Endothelial cell of umbilical vein (primary cell): ENCODE results near the gene ADARB2.

Experiments used
- EZH2 ChIP-seq: IDR thresholded peaks from 2 replicates; pipeline ENCODE4 v1.6.1; 2012; ENCODE audit warnings: borderline replicate concordance, low read depth, mild to moderate bottlenecking, moderate library complexity, low read length, inconsistent platforms; ENCODE audit not compliant: severe bottlenecking
- GATA2 ChIP-seq: IDR thresholded peaks from 2 replicates; pipeline ENCODE4 v1.7.0; 2011; ENCODE audit warnings: low read depth, mild to moderate bottlenecking, moderate library complexity, mixed read lengths, low read length; ENCODE audit not compliant: insufficient read length, insufficient read depth
- MAX ChIP-seq: IDR thresholded peaks from 2 replicates; pipeline ENCODE4 v1.6.1; 2011; ENCODE audit not compliant: insufficient read depth, insufficient read length
- POLR2A ChIP-seq: IDR thresholded peaks from 2 replicates; pipeline ENCODE4 v1.6.1; 2012; ENCODE audit warnings: low read depth, mild to moderate bottlenecking, control low read depth, low read length
- POLR2AphosphoS5 ChIP-seq: IDR thresholded peaks from 2 replicates; pipeline ENCODE4 v1.6.1; 2012; ENCODE audit warnings: low read depth, mild to moderate bottlenecking, control low read depth, low read length, moderate library complexity; ENCODE audit not compliant: insufficient read depth
- TF ChIP-seq, protein P1 (sequence below), 2 donors: IDR thresholded peaks; 1 replicate in 1 of 2; 2 replicates in 1 of 2; pipeline ENCODE4 v1.5.1; 2011; ENCODE audit warnings: low read length in 2 of 2, mild to moderate bottlenecking in 2 of 2, moderate library complexity in 2 of 2, control low read depth in 1 of 2, inconsistent platforms in 1 of 2, low read depth in 1 of 2; ENCODE audit not compliant: insufficient read depth in 1 of 2; ENCODE audit errors: extremely low read depth in 1 of 2

- TF ChIP-seq, protein P1, sequence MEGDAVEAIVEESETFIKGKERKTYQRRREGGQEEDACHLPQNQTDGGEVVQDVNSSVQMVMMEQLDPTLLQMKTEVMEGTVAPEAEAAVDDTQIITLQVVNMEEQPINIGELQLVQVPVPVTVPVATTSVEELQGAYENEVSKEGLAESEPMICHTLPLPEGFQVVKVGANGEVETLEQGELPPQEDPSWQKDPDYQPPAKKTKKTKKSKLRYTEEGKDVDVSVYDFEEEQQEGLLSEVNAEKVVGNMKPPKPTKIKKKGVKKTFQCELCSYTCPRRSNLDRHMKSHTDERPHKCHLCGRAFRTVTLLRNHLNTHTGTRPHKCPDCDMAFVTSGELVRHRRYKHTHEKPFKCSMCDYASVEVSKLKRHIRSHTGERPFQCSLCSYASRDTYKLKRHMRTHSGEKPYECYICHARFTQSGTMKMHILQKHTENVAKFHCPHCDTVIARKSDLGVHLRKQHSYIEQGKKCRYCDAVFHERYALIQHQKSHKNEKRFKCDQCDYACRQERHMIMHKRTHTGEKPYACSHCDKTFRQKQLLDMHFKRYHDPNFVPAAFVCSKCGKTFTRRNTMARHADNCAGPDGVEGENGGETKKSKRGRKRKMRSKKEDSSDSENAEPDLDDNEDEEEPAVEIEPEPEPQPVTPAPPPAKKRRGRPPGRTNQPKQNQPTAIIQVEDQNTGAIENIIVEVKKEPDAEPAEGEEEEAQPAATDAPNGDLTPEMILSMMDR (IDR thresholded peaks at IDR 0.05; ENCODE audit: extremely low read depth in 1 of 2, insufficient read depth in 1 of 2, low read depth in 1 of 2, low read length in 2 of 2): no peak
- TF ChIP-seq EZH2 (no peak), POLR2A (no peak), MAX (no peak), POLR2AphosphoS5 (no peak), GATA2 (no peak)
Observed at GRCh38 chr10:1256432-1256725, 480.9 kb downstream of the ADARB2 start.
